Adrenal gland (tissue), 5 donors: ENCODE measurements around the gene PYGB.
"Not testable (repeated sequence)": the region's sequence is repeated elsewhere in the genome, so short reads cannot be mapped to it uniquely, and the experiment has no call there.

ENCODE experiments used
- CTCF ChIP-seq, 6 experiments: fragments of 450-650 bp in 4 of 6; fragments of 200-600 bp in 2 of 6; sonication (generic) in 1 of 6; IDR thresholded peaks; 1 replicate in 5 of 6; 2 replicates in 1 of 6; pipeline versions ENCODE4 v1.5.1 to v1.8.0; 2016 to 2021; ENCODE audit warnings: antibody characterized with exemption in 6 of 6, mild to moderate bottlenecking in 2 of 6, moderate library complexity in 1 of 6
- POLR2A ChIP-seq, 2 donors: fragments of 450-650 bp; IDR thresholded peaks; one replicate each; pipeline ENCODE4 v1.6.1; 2017; ENCODE audit warnings: antibody characterized with exemption in 2 of 2, mild to moderate bottlenecking in 2 of 2, moderate library complexity in 1 of 2
- donor health status: DM: no; HTN: no; CAD: no.

- TF ChIP-seq POLR2A, CTCF (IDR thresholded peaks at IDR 0.05): not testable (repeated sequence)
Observed at GRCh38 chr20:25312716-25313115, 64.8 kb downstream of the PYGB start.
